SK-N-SH treated with all-trans-retinoic acid at 6 μM for 48 hours (cell line): ENCODE measurements around the gene LPCAT3.
A peak's percentile ranks its signal among the peaks of the same experiment; 100 is the strongest.

Experiments used
- ATAC-seq: fragments of 200-7000 bp; cut with Tn5 transposase; 3 replicates; pipeline ENCODE4 v1.9.1; 2020; ENCODE audit warnings: mild to moderate bottlenecking, moderate library complexity
- BACH2 ChIP-seq: fragments of 250-450 bp; sonication (Bioruptor Pico); IDR thresholded peaks from 2 replicates; pipeline ENCODE4 v1.9.0; 2021; ENCODE audit warnings: mild to moderate bottlenecking, borderline replicate concordance
- CSDC2 ChIP-seq: fragments of 250-450 bp; sonication (Bioruptor Pico); IDR thresholded peaks from 2 replicates; pipeline ENCODE4 v1.5.0; 2020; ENCODE audit warnings: mild to moderate bottlenecking, moderate library complexity
- ESRRG ChIP-seq: fragments of 250-450 bp; sonication (Bioruptor Pico); IDR thresholded peaks from 2 replicates; pipeline ENCODE4 v1.6.1; 2021; ENCODE audit warnings: mild to moderate bottlenecking
- GLIS3 ChIP-seq: fragments of 250-450 bp; sonication (Bioruptor Pico); IDR thresholded peaks from 2 replicates; pipeline ENCODE4 v1.5.0; 2020; ENCODE audit warnings: mild to moderate bottlenecking, moderate library complexity
- ISL1 ChIP-seq: fragments of 250-450 bp; sonication (Bioruptor Pico); IDR thresholded peaks from 2 replicates; pipeline ENCODE4 v2.1.2; 2022; ENCODE audit warnings: mild to moderate bottlenecking, moderate library complexity
- POU6F1 ChIP-seq: fragments of 250-450 bp; sonication (Bioruptor Pico); IDR thresholded peaks from 2 replicates; pipeline ENCODE4 v1.8.0; 2021; ENCODE audit warnings: low read depth, mild to moderate bottlenecking, moderate library complexity, borderline replicate concordance
- PPARA ChIP-seq: fragments of 250-450 bp; sonication (Bioruptor Pico); IDR thresholded peaks from 2 replicates; pipeline ENCODE4 v1.5.0; 2020; ENCODE audit warnings: mild to moderate bottlenecking, borderline replicate concordance
- RARB ChIP-seq: fragments of 250-450 bp; sonication (Bioruptor Pico); IDR thresholded peaks from 2 replicates; pipeline ENCODE4 v1.8.0; 2021; ENCODE audit warnings: mild to moderate bottlenecking, moderate library complexity
- SNAI2 ChIP-seq: fragments of 250-450 bp; sonication (Bioruptor Pico); IDR thresholded peaks from 2 replicates; pipeline ENCODE4 v1.5.0; 2020; ENCODE audit warnings: mild to moderate bottlenecking, moderate library complexity
- TCF4 ChIP-seq: fragments of 250-450 bp; sonication (Bioruptor Pico); IDR thresholded peaks from 2 replicates; pipeline ENCODE4 v1.8.0; 2021; ENCODE audit warnings: mild to moderate bottlenecking, moderate library complexity, borderline replicate concordance
- TSHZ2 ChIP-seq: fragments of 250-450 bp; sonication (Bioruptor Pico); IDR thresholded peaks from 2 replicates; pipeline ENCODE4 v1.5.0; 2020; ENCODE audit warnings: mild to moderate bottlenecking, moderate library complexity
- ZC3H10 ChIP-seq: fragments of 250-450 bp; sonication (Bioruptor Pico); IDR thresholded peaks from 2 replicates; pipeline ENCODE4 v1.5.1; 2021; ENCODE audit warnings: mild to moderate bottlenecking, moderate library complexity
- ZFP3 ChIP-seq: fragments of 250-450 bp; sonication (Bioruptor Pico); IDR thresholded peaks from 2 replicates; pipeline ENCODE4 v1.5.0; 2020; ENCODE audit warnings: mild to moderate bottlenecking, moderate library complexity
- ZFP30 ChIP-seq: fragments of 450-650 bp; formaldehyde crosslinking; IDR thresholded peaks from 2 replicates; pipeline ENCODE4 v1.5.0; 2022; ENCODE audit warnings: mild to moderate bottlenecking, moderate library complexity
- ZNF565 ChIP-seq: fragments of 450-650 bp; formaldehyde crosslinking; conservative IDR thresholded peaks from 2 replicates; pipeline ENCODE4 v1.5.0; 2020; ENCODE audit warnings: low read depth, mild to moderate bottlenecking, moderate library complexity
- ZNF70 ChIP-seq: fragments of 450-650 bp; formaldehyde crosslinking; IDR thresholded peaks from 2 replicates; pipeline ENCODE4 v1.5.0; 2020; ENCODE audit warnings: mild to moderate bottlenecking, moderate library complexity
- ZNF8 ChIP-seq: fragments of 450-650 bp; formaldehyde crosslinking; IDR thresholded peaks from 2 replicates; pipeline ENCODE4 v1.5.0; 2020; ENCODE audit warnings: mild to moderate bottlenecking, moderate library complexity
- TF ChIP-seq, protein P1 (sequence below): fragments of 250-450 bp; sonication (Bioruptor Pico); IDR thresholded peaks from 2 replicates; pipeline ENCODE4 v1.5.1; 2021; ENCODE audit warnings: mild to moderate bottlenecking, moderate library complexity
- TF ChIP-seq, protein P2 (sequence below): fragments of 250-450 bp; sonication (Bioruptor Pico); IDR thresholded peaks from 2 replicates; pipeline ENCODE4 v1.5.1; 2020; ENCODE audit warnings: low read depth, mild to moderate bottlenecking, moderate library complexity
- TF ChIP-seq, protein P3 (sequence below): fragments of 250-450 bp; sonication (Bioruptor Pico); IDR thresholded peaks from 2 replicates; pipeline ENCODE4 v1.8.0; 2020; ENCODE audit warnings: mild to moderate bottlenecking, moderate library complexity, borderline replicate concordance

The LPCAT3 gene

DNA sequence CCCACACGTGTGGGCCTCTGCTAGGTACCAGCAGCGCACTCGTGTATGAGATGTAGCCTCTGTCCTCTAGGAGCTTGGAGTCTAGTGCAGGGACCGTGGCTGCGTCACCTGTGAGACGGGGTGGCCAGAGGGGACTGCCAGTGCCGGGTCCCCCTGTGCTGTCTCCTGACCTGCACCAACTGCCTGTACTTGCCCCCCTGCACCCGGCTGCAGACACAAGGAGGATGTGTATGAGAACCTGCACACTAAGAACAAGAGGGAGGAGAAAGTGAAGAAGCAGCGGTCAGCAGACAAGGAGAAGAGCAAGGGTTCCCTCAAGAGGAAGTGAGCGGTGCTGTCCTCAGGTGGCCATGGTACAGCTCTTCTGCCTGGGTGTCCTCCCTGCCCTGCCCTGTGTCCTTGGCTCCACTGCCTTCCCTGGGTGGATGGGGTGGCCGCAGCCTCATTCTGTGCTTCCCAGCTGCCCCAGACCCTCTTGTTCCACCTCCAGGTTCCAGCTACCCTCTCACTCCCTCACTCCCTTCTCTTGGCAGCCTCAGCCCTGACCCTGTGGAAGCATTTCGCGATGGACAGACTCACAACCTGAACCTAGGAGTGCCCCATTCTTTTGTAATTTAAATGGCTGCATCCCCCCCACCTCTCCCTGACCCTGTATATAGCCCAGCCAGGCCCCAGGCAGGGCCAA, 57.5 kb downstream of the LPCAT3 start:
- peak; percentile 36 for ATAC-seq
- TF ChIP-seq PPARA (CRISPR knock-in tag): no peak
- TF ChIP-seq SNAI2: no peak
- TF ChIP-seq, protein P1, sequence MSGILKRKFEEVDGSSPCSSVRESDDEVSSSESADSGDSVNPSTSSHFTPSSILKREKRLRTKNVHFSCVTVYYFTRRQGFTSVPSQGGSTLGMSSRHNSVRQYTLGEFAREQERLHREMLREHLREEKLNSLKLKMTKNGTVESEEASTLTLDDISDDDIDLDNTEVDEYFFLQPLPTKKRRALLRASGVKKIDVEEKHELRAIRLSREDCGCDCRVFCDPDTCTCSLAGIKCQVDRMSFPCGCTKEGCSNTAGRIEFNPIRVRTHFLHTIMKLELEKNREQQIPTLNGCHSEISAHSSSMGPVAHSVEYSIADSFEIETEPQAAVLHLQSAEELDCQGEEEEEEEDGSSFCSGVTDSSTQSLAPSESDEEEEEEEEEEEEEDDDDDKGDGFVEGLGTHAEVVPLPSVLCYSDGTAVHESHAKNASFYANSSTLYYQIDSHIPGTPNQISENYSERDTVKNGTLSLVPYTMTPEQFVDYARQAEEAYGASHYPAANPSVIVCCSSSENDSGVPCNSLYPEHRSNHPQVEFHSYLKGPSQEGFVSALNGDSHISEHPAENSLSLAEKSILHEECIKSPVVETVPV (CRISPR knock-in tag): no peak
- no peak for TF ChIP-seq POU6F1 (CRISPR knock-in tag)
- no peak for TF ChIP-seq TSHZ2
- TF ChIP-seq, protein P2, sequence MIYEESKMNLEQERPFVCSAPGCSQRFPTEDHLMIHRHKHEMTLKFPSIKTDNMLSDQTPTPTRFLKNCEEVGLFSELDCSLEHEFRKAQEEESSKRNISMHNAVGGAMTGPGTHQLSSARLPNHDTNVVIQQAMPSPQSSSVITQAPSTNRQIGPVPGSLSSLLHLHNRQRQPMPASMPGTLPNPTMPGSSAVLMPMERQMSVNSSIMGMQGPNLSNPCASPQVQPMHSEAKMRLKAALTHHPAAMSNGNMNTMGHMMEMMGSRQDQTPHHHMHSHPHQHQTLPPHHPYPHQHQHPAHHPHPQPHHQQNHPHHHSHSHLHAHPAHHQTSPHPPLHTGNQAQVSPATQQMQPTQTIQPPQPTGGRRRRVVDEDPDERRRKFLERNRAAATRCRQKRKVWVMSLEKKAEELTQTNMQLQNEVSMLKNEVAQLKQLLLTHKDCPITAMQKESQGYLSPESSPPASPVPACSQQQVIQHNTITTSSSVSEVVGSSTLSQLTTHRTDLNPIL (CRISPR knock-in tag): no peak
- no peak for TF ChIP-seq ZFP30 (CRISPR knock-in tag)
- no peak for TF ChIP-seq ZNF70 (CRISPR knock-in tag)
- no peak for TF ChIP-seq TCF4 (CRISPR knock-in tag)
- TF ChIP-seq ZFP3 (CRISPR knock-in tag): no peak
- TF ChIP-seq ZNF565 (CRISPR knock-in tag): no peak

DNA sequence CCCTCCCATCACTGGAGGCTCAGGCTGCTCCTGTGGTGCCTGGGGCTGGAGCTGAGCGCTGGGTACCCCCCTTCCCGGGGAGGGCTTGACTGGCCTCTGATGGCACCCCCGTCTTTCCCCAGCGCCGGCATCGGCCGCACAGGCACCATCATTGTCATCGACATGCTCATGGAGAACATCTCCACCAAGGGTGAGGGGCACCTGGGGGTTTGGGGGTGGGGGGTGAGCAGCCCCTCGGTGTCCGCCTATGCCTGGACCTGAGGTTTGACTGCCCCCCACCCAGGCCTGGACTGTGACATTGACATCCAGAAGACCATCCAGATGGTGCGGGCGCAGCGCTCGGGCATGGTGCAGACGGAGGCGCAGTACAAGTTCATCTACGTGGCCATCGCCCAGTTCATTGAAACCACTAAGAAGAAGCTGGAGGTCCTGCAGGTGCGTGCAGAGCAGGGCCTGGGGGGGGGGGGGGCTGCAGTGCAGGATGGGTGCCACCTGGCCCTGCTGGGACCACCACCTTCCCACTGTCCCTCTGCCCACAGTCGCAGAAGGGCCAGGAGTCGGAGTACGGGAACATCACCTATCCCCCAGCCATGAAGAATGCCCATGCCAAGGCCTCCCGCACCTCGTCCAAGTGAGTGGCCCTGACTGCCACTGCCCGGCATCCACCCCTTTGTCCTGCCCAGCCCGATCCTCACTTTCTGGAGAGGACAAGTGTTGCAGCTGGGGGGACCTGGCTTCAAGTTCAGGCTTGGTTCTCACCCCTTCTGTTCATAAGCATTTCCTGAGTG, 58.3 kb downstream of the LPCAT3 start:
- TF ChIP-seq ESRRG (CRISPR knock-in tag) (no peak), BACH2 (no peak), GLIS3 (CRISPR knock-in tag) (no peak), ZNF8 (CRISPR knock-in tag) (no peak), ZC3H10 (CRISPR knock-in tag) (no peak), RARB (no peak), CSDC2 (CRISPR knock-in tag) (no peak), ZNF565 (CRISPR knock-in tag) (no peak), ISL1 (no peak), POU6F1 (CRISPR knock-in tag) (no peak)
- TF ChIP-seq, protein P3, sequence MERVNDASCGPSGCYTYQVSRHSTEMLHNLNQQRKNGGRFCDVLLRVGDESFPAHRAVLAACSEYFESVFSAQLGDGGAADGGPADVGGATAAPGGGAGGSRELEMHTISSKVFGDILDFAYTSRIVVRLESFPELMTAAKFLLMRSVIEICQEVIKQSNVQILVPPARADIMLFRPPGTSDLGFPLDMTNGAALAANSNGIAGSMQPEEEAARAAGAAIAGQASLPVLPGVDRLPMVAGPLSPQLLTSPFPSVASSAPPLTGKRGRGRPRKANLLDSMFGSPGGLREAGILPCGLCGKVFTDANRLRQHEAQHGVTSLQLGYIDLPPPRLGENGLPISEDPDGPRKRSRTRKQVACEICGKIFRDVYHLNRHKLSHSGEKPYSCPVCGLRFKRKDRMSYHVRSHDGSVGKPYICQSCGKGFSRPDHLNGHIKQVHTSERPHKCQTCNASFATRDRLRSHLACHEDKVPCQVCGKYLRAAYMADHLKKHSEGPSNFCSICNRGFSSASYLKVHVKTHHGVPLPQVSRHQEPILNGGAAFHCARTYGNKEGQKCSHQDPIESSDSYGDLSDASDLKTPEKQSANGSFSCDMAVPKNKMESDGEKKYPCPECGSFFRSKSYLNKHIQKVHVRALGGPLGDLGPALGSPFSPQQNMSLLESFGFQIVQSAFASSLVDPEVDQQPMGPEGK (CRISPR knock-in tag): no peak
- ATAC-seq: no peak
